GM21367 (cell line): ENCODE results near the gene ADRA2C.

Source experiments
- ATAC-seq: cut with Tn5 transposase; IDR thresholded peaks from one replicate; pipeline ENCODE4 v1.9.1; 2021; ENCODE audit not compliant: unreplicated experiment

Gene ADRA2C

DNA sequence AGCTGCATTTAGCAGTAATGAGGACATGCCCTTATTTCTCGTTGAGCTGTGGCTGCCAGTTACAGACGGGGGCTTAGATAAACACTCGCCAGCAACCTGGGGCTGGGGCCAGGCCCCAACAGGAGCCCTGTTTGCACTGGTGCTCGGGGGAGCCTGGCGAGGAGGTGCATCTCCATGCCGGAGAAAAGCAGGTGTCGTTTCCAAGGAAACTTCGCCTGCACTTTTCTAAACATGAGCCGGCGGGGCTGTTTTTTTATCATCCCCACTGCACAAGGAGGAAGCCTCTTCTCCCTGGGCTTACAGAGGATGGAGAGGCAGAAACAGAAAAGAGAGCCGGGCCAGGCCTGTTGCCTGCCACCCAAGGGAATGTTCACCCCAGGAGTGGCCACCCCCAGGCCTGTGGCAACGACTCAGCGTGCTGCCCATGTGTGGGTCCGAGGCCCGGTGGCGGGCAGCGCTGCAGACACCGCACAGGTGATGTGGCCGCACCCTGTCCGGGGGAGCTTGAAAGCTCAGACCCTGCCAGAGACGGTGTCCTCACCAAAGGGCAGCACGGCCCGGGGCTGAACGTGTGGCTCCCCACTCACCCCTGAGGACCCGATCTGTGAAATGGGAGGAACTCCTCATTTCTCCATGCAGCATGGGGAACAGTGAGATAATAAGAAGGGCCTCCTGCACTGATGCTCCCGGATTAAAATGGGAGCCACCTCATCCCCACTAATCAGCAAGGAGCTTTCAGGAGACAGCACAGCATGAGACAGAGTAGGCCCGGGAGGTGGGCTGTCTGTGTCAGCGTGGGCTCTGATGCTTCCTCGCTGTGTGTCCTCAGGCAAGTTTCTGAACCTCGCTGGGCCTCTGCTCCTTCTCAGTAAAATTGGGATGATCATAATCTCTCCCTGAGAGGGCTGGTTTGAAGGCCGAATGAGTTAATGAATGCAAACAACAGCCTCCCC, 33.8 kb upstream of the ADRA2C start:
- no peak for ATAC-seq

GRCh38 chr4:3733195-3733594, 33.0 kb upstream of the ADRA2C start:
- ATAC-seq, result no peak

- ATAC-seq, result no peak
Observed at GRCh38 chr4:3735196-3735595, 31.0 kb upstream of the ADRA2C start.

DNA sequence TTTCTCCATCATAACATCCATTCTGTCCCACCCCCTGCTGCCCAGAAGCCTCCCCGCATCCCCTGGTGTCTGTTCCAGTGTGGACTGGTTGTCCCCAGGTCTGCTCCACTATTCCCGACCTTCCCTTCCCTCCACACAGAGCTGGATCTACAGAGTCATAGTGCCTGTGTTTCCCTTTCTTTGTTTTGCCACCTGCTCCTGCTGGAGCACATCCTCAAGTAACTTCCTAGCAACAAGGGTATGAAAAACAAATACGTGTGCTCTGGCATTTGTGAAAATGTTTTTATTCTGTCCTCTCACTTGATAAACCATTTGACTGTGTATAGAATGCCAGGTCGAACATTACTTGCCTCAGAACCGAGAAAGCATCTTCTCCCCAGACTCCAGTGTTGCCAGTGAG, 29.9 kb upstream of the ADRA2C start:
- ATAC-seq, result no peak

- no peak for ATAC-seq
Observed at GRCh38 chr4:3736806-3737205, 29.4 kb upstream of the ADRA2C start.

GRCh38 chr4:3739577-3739976, 26.6 kb upstream of the ADRA2C start:
- no peak for ATAC-seq

DNA sequence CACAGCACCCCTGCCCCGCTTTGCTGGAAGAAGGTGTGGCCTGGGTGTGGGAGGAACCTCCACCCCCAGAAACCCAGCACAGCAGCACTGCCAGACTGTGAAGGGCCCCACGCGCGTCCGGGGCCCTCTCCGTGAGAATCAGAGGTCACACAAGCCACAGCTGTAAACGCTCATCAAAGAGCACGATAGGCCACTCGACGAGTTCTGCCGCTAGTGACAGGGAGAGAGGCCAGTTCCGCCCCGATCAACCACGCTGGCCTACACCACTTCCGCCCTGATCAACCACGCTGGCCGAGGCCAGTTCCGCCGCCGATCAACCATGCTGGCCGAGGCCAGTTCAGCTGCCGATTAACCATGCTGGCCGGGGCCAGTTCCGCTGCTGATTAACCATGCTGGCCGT, 25.9 kb upstream of the ADRA2C start:
- ATAC-seq, result no peak

DNA sequence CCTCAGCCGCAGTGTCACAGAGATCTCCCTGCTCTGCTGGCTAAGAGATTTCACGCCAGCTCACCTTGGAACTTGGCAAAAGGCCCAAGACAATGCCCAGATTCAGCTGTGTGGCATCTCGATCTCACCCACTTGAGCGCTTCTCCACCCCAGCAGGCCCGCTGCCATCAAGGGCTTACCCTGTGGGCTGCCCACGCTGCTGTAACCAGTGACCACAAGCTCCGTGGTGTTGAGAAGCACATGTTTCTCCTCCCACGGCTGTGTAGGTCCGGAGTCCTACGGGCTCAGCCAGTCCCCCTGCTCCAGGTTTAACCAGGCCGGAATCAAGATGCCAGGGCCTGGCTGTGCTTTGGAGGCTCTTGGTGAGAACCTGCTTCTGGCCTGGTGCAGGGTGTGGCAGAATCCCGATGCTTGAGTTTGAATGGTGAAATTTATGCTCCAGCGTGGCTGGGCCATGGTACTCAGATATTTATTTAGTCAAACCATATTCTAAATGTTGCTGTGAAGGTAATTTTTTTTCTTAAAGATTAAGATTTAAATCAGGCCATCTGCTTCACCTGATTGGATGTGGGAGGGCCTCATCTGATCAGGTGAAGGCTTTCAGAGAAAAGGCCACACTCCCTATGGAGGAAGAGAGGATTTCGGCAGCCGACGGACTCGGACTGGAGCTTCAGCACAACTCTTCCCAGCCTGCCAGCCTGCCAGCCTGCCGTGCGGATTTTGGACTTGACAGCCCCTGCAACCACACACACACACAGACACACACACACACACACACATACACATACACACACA, 24.8 kb upstream of the ADRA2C start:
- no peak for ATAC-seq

DNA sequence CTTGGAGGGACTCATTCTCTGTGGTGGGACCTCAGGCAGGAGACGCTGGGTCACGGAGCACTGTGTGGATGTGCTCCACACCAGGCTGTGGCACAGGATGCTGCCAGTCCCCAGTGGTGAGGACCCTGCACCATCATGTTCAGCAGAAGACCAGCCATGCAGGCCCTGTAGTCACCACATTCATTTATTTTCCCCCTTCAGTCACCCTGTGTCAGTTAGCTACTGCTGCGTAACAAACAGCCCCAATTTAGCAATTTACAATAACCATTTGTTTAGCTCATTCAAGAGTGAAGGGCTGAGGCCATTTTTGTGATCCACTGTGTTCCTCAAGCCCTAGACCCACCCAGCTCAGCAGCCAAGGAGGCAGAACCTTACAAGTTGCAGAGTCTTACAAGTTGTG, 23.6 kb upstream of the ADRA2C start:
- ATAC-seq, result no peak

DNA sequence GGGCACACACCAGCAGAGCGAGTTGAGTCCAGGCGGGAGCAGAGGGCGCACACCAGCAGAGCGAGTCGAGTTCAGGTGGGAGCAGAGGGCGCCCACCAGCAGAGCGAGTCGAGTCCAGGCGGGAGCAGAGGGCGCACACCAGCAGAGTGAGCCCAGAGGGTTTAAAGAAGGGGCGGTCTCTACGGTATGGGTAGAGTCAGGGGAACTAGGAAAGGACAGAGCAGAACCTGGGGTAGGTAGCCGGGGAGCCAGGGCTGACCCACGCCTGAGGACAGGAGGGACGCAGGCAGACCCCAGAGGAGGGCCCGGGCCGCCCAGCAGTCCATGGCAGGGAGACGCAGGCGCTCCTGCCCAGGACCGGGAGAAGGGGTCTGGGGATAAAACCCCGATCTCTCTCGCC, 22.0 kb upstream of the ADRA2C start:
- no peak for ATAC-seq

- ATAC-seq, result no peak
Observed at GRCh38 chr4:3744901-3745300, 21.3 kb upstream of the ADRA2C start.

GRCh38 chr4:3745886-3746656, 20.1 kb upstream of the ADRA2C start:
- ATAC-seq, result no peak

- no peak for ATAC-seq
Observed at GRCh38 chr4:3746701-3747580, 19.2 kb upstream of the ADRA2C start.

- no peak for ATAC-seq
Observed at GRCh38 chr4:3747581-3747904, 18.6 kb upstream of the ADRA2C start.

DNA sequence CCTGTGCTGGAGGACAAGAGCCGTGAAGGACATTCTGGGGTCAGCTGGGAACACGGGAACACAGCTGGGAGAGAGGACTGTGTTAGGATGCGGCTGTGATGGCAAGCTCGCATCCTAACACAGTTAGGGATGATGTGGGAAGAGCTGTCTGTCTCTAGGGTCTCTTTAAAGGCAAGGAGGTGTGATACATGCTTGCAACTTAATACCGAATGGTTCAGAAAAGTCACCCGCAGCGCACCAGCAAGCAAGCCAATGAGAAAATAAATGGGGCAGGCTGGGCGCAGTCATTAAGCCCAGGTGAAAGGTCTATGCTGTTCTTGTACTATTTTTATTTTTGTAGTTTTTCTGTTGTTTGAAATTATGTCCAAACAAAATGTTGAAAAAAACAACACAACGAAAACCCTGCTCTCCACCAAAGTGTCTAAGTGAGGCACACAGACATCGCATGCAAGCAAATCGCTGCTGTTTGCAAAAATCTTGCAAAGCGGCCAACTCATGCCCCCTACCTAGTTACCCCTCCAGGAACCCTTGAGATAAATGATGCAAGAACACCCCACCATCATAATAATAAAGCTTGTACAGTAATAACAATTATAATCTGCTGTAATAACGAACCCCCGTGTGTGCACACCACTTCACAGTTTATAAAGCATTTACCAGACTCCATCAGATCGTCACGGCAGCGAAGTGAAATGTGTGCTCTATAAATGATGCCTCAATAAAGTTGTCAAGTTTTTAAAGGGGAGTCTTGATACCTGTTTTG, 17.9 kb upstream of the ADRA2C start:
- no peak for ATAC-seq

GRCh38 chr4:3749081-3749480, 17.1 kb upstream of the ADRA2C start:
- no peak for ATAC-seq

DNA sequence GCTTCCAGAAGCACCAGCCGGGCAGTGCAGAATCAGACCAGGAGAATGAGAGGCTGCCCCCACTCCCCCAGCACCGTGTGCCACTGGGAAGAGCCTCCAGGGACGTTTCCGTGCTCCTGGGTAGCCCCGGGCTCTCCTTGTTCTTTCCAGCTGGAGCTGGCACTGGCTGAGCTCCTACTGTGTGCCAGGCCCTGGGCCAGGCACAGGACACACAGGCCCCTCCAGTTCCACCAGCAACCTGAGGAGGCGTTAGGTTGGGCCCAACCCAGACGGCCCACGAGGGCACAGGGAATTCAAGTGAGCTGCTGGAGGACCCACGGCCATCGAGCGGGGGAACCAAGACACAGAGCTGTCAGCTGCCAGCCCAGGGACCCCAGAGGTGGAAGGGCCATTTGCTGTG, 15.9 kb upstream of the ADRA2C start:
- ATAC-seq, result no peak

- no peak for ATAC-seq
Observed at GRCh38 chr4:3752022-3752421, 14.2 kb upstream of the ADRA2C start.

- ATAC-seq, result no peak
Observed at GRCh38 chr4:3753726-3754412, 12.3 kb upstream of the ADRA2C start.
